ENCODE data around the gene FMO3.

The FMO3 gene

GRCh38 chr1:171159148-171159547, 68.4 kb downstream of the FMO3 start:
- no peak for DNase-seq (ENCODE audit: low spot score)

GRCh38 chr1:171160211-171160610, 69.5 kb downstream of the FMO3 start:
- DNase-seq (ENCODE audit: low spot score) = no peak

- no peak for DNase-seq (ENCODE audit: low spot score)
Observed at GRCh38 chr1:171160639-171161354, 70.1 kb downstream of the FMO3 start.

- no peak for DNase-seq (ENCODE audit: low spot score)
Observed at GRCh38 chr1:171161431-171161830, 70.7 kb downstream of the FMO3 start.

- DNase-seq (ENCODE audit: low spot score) = no peak
Observed at GRCh38 chr1:171166361-171166760, 75.7 kb downstream of the FMO3 start.

Data from kidney capillary endothelial cell (primary cell).